Neuronal stem cell (in vitro differentiated cells): ENCODE measurements around the gene PLA2G1B.
A peak's percentile ranks its signal among the peaks of the same experiment; 100 is the strongest.

Source experiments
- DNase-seq: peaks from one replicate; pipeline ENCODE4 v3.0.0-alpha.2; 2013; ENCODE audit warnings: low spot score
- H2AFZ ChIP-seq: one replicate; pipeline ENCODE4 v1.6.1; 2013; ENCODE audit warnings: mild to moderate bottlenecking, low read length, inconsistent platforms
- H2AK5ac ChIP-seq: 2 replicates; pipeline ENCODE4 v1.6.1; 2013; ENCODE audit warnings: low read depth, mild to moderate bottlenecking, inconsistent platforms, low read length, moderate library complexity, mixed read lengths
- H2BK120ac ChIP-seq: 2 replicates; pipeline ENCODE4 v1.6.1; 2013; ENCODE audit warnings: low read depth, mild to moderate bottlenecking, inconsistent platforms, low read length, moderate library complexity, mixed read lengths
- H2BK12ac ChIP-seq: one replicate; pipeline ENCODE4 v1.6.1; 2013; ENCODE audit warnings: low read length, inconsistent platforms
- H2BK15ac ChIP-seq: 2 replicates; pipeline ENCODE4 v1.6.1; 2013; ENCODE audit warnings: mild to moderate bottlenecking, low read length, inconsistent platforms, mixed read lengths
- H2BK5ac ChIP-seq: one replicate; pipeline ENCODE4 v1.6.1; 2013; ENCODE audit warnings: inconsistent platforms, mild to moderate bottlenecking, low read length, moderate library complexity
- H3K14ac ChIP-seq: one replicate; pipeline ENCODE4 v1.6.1; 2013; ENCODE audit warnings: low read length, inconsistent platforms
- H3K18ac ChIP-seq: 2 replicates; pipeline ENCODE4 v1.6.1; 2013; ENCODE audit warnings: low read length, inconsistent platforms
- H3K23ac ChIP-seq: 2 replicates; pipeline ENCODE4 v1.6.1; 2013; ENCODE audit warnings: low read depth, mild to moderate bottlenecking, mixed read lengths, low read length, inconsistent platforms; ENCODE audit not compliant: poor library complexity
- H3K27ac ChIP-seq: replicated peaks from 3 replicates; pipeline ENCODE4 v1.5.1; 2013; ENCODE audit warnings: low read length, inconsistent platforms
- H3K27me3 ChIP-seq, 3 experiments: 2 replicates each; pipeline ENCODE4 v1.6.1; 2013; ENCODE audit warnings: low read length in 3 of 3, mild to moderate bottlenecking in 2 of 3, inconsistent platforms in 1 of 3, low read depth in 1 of 3, mixed read lengths in 1 of 3, moderate library complexity in 1 of 3; ENCODE audit not compliant: control insufficient read depth in 3 of 3, insufficient read depth in 3 of 3
- H3K36me3 ChIP-seq, 2 donors: replicated peaks in 1 of 2; 2 replicates each; pipeline ENCODE4 v1.6.1; 2013; ENCODE audit warnings: low read length in 2 of 2; ENCODE audit not compliant: control insufficient read depth in 2 of 2, insufficient read depth in 2 of 2
- H3K4ac ChIP-seq: 2 replicates; pipeline ENCODE4 v1.6.1; 2013; ENCODE audit warnings: inconsistent platforms, mild to moderate bottlenecking, low read length, moderate library complexity
- H3K4me1 ChIP-seq, 2 donors: 1 replicate in 1 of 2; 2 replicates in 1 of 2; pipeline ENCODE4 v1.6.1; 2013; ENCODE audit warnings: low read length in 2 of 2, low read depth in 1 of 2; ENCODE audit not compliant: control insufficient read depth in 2 of 2, insufficient read depth in 1 of 2
- H3K4me2 ChIP-seq: one replicate; pipeline ENCODE4 v1.6.1; 2013; ENCODE audit warnings: mild to moderate bottlenecking, low read length, inconsistent platforms; ENCODE audit not compliant: insufficient read depth, poor library complexity, severe bottlenecking
- H3K4me3 ChIP-seq, 2 donors: 2 replicates each; pipeline ENCODE4 v1.5.1; 2013; ENCODE audit warnings: low read length in 2 of 2, mild to moderate bottlenecking in 2 of 2, inconsistent platforms in 1 of 2, moderate library complexity in 1 of 2
- H3K79me1 ChIP-seq: one replicate; pipeline ENCODE4 v1.6.1; 2013; ENCODE audit warnings: low read depth, mild to moderate bottlenecking, inconsistent platforms, low read length, moderate library complexity
- H3K9ac ChIP-seq: one replicate; pipeline ENCODE4 v1.6.1; 2013; ENCODE audit warnings: mild to moderate bottlenecking, low read depth, low read length, inconsistent platforms; ENCODE audit not compliant: poor library complexity
- H3K9me3 ChIP-seq, 2 donors: replicated peaks in 1 of 2; 2 replicates each; pipeline versions ENCODE3 to v1.6.1; 2013; ENCODE audit warnings: low read length in 2 of 2, mild to moderate bottlenecking in 2 of 2, inconsistent platforms in 1 of 2, low read depth in 1 of 2, mixed read lengths in 1 of 2, moderate library complexity in 1 of 2; ENCODE audit not compliant: control insufficient read depth in 2 of 2, insufficient read depth in 1 of 2
- H4K8ac ChIP-seq: one replicate; pipeline ENCODE4 v1.6.1; 2013; ENCODE audit warnings: low read depth, mild to moderate bottlenecking, inconsistent platforms, low read length, moderate library complexity
- H4K91ac ChIP-seq: one replicate; pipeline ENCODE4 v1.6.1; 2013; ENCODE audit warnings: low read length, low read depth, mild to moderate bottlenecking, inconsistent platforms; ENCODE audit not compliant: poor library complexity
- WGBS, 2 donors: extraction: QIAGEN DNeasy Blood & Tissue Kit; methylation state at CpG; one replicate each; pipeline ENCODE4 v1.1.7; 2013; ENCODE audit warnings: missing lambda C conversion rate in 2 of 2, mixed read lengths in 1 of 2; ENCODE audit not compliant: insufficient read length in 2 of 2, insufficient replicate concordance in 1 of 2; ENCODE audit errors: extremely low coverage in 2 of 2; 5-methylcytosine and 5-hydroxymethylcytosine counted together

PLA2G1B gene

DNA sequence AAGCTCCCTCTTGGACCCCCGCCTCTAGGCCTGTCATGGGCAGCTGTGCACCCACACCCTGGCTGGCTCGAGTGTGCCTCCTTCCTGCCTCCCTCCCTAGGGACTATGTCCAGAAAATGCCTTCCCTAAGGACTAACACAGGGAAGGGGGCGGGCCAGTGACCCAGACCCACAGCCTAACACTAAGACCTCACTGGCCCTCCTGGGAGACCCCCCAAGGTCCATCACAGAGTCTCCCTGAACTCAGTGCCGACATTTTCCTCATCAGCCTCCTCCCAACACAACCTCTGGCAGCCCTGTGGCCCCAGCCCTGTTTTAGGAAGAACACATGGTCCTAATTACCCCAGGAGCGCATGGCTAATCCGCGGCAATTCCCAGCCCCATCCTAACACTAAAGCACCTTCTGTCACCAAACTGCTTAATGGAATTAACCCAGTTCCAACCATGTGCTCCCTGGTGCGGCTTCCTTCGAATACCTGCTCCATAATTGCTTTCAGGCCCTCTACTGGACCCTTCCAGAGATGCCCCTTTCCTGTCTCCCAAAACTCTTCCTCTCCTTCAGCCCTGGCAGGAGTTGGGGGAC is 35.8 kb upstream of the PLA2G1B start:
- no peak for DNase-seq
- Histone ChIP-seq H3K14ac (no peak overlapping the region), H2AFZ (no peak overlapping the region), H3K9ac (peak overlapping the region; percentile 51), H3K27me3 (no peaks in the 10 kb centered on the region), H2BK15ac (peak overlapping the region; percentile 77), H4K91ac (no peak overlapping the region), H2AK5ac (peak overlapping the region; percentile 77), H2BK12ac (no peak overlapping the region), H3K18ac (peak overlapping the region; percentile 91), H3K79me1 (peaks cover 20% of the 10 kb centered on the region), H4K8ac (no peak overlapping the region), H3K4me2 (no peak overlapping the region), H3K23ac (no peak overlapping the region), H3K27ac (no peak overlapping the region), H2BK120ac (peak overlapping the region; percentile 21), H3K4me3 (no peak overlapping the region), H3K4me1 (peaks cover 60 to 75% of the 10 kb centered on the region in 2 donors), H3K4ac (no peak overlapping the region), H3K9me3 (no peaks in the 10 kb centered on the region), H3K36me3 (peaks cover 45 to 88% of the 10 kb centered on the region in 2 donors), H2BK5ac (peak overlapping the region; percentile 55)
- no CpG with 5 or more reads among the region's 9 CpGs for WGBS, 2 donors

DNA sequence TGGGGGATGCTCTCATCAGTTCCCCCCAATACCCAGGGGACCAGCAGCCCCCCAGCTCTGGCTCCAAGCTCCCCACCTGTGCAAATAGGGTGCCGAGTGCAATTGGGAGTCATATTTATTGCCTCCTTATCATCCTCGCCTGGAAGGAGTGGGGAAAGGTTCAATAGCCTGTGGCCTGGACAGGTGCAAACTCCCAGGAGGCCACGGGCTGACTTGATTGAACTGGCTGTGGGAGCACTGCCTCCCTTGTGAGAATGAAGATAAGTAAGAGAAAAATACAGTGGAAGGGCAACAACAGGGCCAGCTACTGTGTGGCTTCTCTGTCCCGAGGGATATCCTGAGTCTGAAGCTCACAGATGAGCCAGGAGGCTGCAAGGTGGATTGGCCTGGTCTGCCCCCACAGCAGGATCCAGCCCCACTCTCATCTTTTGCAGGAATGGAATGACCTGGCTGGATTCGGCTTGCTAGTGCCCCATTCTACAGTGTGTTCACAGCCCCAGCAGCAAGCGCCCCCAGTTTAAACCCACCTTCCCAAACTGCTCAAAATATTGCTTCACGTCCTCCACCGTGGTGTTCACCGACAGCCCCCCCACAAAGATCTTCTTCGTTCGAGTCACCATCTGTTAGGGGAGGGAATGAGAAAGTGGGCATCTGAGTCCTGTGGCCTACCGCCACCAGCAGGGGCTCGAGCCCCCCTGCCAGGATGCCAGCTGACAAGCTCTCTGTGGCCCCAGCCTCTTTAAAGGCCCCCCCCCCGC is 35.1 kb upstream of the PLA2G1B start:
- Histone ChIP-seq H3K9me3 (no peaks in the 10 kb centered on the region), H3K4me1 (peaks cover 62 to 82% of the 10 kb centered on the region in 2 donors), H3K9ac (peak overlapping the region; percentile 24), H3K27me3 (no peaks in the 10 kb centered on the region), H3K27ac (peak overlapping the region; percentile 91), H2BK15ac (peak overlapping the region; percentile 77), H2AFZ (no peak overlapping the region), H2BK12ac (no peak overlapping the region), H3K36me3 (peaks cover 52 to 93% of the 10 kb centered on the region in 2 donors), H3K18ac (peak overlapping the region; percentile 91), H3K79me1 (peaks cover 22% of the 10 kb centered on the region), H2BK120ac (peak overlapping the region; percentile 21), H2BK5ac (peak overlapping the region; percentile 55), H3K4ac (peak overlapping the region; percentile 43), H3K23ac (no peak overlapping the region), H3K4me3 (no peak overlapping the region), H4K91ac (peak overlapping the region; percentile 44), H2AK5ac (peak overlapping the region; percentile 77), H3K14ac (no peak overlapping the region), H3K4me2 (no peak overlapping the region), H4K8ac (no peak overlapping the region)
- no peak for DNase-seq
- no CpG with 5 or more reads among the region's 14 CpGs for WGBS, 2 donors

GRCh38 chr12:120361506-120362208 is 34.1 kb upstream of the PLA2G1B start:
- H3K4me2 ChIP-seq: peak overlapping the region; percentile 86
- H4K91ac ChIP-seq: no peak overlapping the region
- peak overlapping the region; percentile 77 for H2AK5ac ChIP-seq
- H2AFZ ChIP-seq: no peak overlapping the region
- H2BK15ac ChIP-seq: no peak overlapping the region
- no peak overlapping the region for H3K4ac ChIP-seq
- peak overlapping the region; percentile 91 for H3K27ac ChIP-seq
- no peak overlapping the region for H3K14ac ChIP-seq
- H3K4me3 ChIP-seq: peak overlapping the region in 1 of 2 donors; percentile 16
- DNase-seq: peak; percentile 99
- no CpG with 5 or more reads among the region's 56 CpGs for WGBS, 2 donors
- no peak overlapping the region for H4K8ac ChIP-seq
- peak overlapping the region; percentile 89 for H2BK5ac ChIP-seq
- no peak overlapping the region for H3K9ac ChIP-seq
- H3K79me1 ChIP-seq: peaks cover 22% of the 10 kb centered on the region
- H3K23ac ChIP-seq: peak overlapping the region; percentile 71
- H3K36me3 ChIP-seq: peaks cover 60 to 93% of the 10 kb centered on the region in 2 donors
- peak overlapping the region; percentile 94 for H3K18ac ChIP-seq
- H3K27me3 ChIP-seq: no peaks in the 10 kb centered on the region
- no peak overlapping the region for H2BK120ac ChIP-seq
- no peak overlapping the region for H2BK12ac ChIP-seq
- peaks cover 60 to 84% of the 10 kb centered on the region in 2 donors for H3K4me1 ChIP-seq
- H3K9me3 ChIP-seq: no peaks in the 10 kb centered on the region

DNA sequence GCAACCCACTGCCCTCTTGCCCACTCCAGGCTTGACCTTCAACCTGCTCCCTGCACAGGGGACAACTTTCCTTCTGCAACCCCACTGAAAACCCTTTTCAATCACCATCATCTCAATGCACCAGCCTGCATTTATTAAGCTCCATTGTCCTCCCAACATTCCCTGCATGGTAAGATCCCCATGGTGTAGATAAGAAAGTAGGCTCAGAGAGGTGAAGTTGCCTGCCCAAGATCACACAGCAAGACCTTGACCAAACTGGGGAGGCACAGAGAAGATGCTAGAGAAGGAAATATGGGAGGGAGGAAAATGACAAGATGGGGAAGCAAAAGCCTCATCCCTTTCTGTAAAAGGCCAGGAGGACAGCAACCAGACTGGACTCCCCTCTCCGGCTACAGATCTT is 31.5 kb upstream of the PLA2G1B start:
- Histone ChIP-seq H3K23ac (peak overlapping the region; percentile 21), H2AFZ (no peak overlapping the region), H3K27me3 (no peaks in the 10 kb centered on the region), H3K4me1 (peaks cover 43 to 65% of the 10 kb centered on the region in 2 donors), H3K4me2 (no peak overlapping the region), H2BK12ac (no peak overlapping the region), H2BK5ac (no peak overlapping the region), H3K4ac (no peak overlapping the region), H3K14ac (no peak overlapping the region), H3K4me3 (no peak overlapping the region), H4K91ac (no peak overlapping the region), H3K9me3 (no peaks in the 10 kb centered on the region), H3K36me3 (peaks cover 55 to 92% of the 10 kb centered on the region in 2 donors), H2BK15ac (no peak overlapping the region), H4K8ac (no peak overlapping the region), H3K27ac (no peak overlapping the region), H2BK120ac (no peak overlapping the region), H2AK5ac (no peak overlapping the region), H3K79me1 (peaks cover 10% of the 10 kb centered on the region), H3K9ac (no peak overlapping the region), H3K18ac (peak overlapping the region; percentile 34)
- DNase-seq: no peak
- no CpG with 5 or more reads among the region's 1 CpG for WGBS, 2 donors
